ENCODE data around the gene SLC44A1.

DNA sequence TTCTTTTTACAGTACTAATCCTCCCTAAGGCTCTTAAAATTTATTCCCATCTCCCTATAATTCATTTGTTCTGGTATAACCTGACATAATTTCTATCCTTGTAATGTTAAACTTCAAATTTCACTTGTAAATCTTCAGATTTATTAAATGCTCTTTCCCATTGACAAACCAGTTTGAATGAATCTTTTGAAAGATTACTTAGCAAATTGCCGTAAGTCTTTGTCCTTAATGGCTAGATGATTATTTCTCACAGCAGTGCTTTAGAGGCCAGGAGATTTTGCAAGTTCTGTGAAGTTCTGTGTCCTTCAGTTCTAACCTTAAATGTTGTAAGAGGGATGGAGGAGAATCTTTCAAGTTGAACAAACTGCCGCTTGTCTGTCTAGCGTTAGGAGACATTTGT is 4.2 kb downstream of the SLC44A1 start:
- TF ChIP-seq CTCF (IDR thresholded peaks at IDR 0.05) (no peak), ZFX (IDR thresholded peaks at IDR 0.05; ENCODE audit: borderline replicate concordance) (no peak)
